Motor neuron (in vitro differentiated cells): ENCODE measurements around the gene RAD51B. TPM values are rescaled to one million over a fixed set of nuclear protein-coding genes. Genes with fewer than 3 reads are reported as not detected.
A peak's percentile ranks its signal among the peaks of the same experiment; 100 is the strongest.
"Not testable (repeated sequence)": the region's sequence is repeated elsewhere in the genome, so short reads cannot be mapped to it uniquely, and the experiment has no call there.

Experiments used
- ATAC-seq, 8 experiments: fragments of 200-7000 bp; cut with Tn5 transposase; replicated peaks in 6 of 8; 2 replicates each; pipeline ENCODE4 v1.8.0; 2021; ENCODE audit warnings: mild to moderate bottlenecking in 8 of 8, moderate library complexity in 8 of 8
- H3K27ac ChIP-seq, 2 donors: fragments of 250-450 bp; sonication (Bioruptor Pico); 2 replicates each; pipeline ENCODE4 v1.9.0; 2021; ENCODE audit warnings: antibody characterized with exemption in 2 of 2, mild to moderate bottlenecking in 2 of 2, moderate library complexity in 1 of 2
- H3K4me1 ChIP-seq, 2 donors: fragments of 250-450 bp; sonication (Bioruptor Pico); replicated peaks in 1 of 2; 2 replicates each; pipeline ENCODE4 v1.6.1; 2021; ENCODE audit warnings: antibody characterized with exemption in 2 of 2, mild to moderate bottlenecking in 2 of 2, moderate library complexity in 1 of 2
- H3K4me3 ChIP-seq, 5 donors: fragments of 250-450 bp; sonication (Bioruptor Pico); 2 replicates each; pipeline ENCODE4 v1.9.0; 2021; ENCODE audit warnings: antibody characterized with exemption in 5 of 5, mild to moderate bottlenecking in 5 of 5, moderate library complexity in 4 of 5
- WGBS, 10 experiments: fragments of 450-650 bp; shearing (Covaris generic); methylation state at CpG; one replicate each; pipeline ENCODE4 v1.0.0; 2022; 5-methylcytosine and 5-hydroxymethylcytosine counted together
- in situ Hi-C, 9 experiments: fragments of 400-800 bp; cut with MboI; loops; one replicate each; pipeline ENCODE4 v1.15.0; 2021; ENCODE audit warnings: low sequenced_read_pairs in 9 of 9, low pct_unique_long_range_greater_than_20kb in 2 of 9; ENCODE audit not compliant: unreplicated experiment in 9 of 9
- total RNA-seq, 8 experiments: library from RNA; unstranded; fragments of 300-600 nt; gene quantifications; 2 replicates each; pipeline versions ENCODE4 v1.2.3 to v1.2.4, GENCODE V29; 2022

Gene RAD51B
- total RNA-seq, 8 experiments from 2014 or later: 5.4 to 37.7 (median 11.0) TPM

- in situ Hi-C loops: no loop called here
- no peak overlapping the region for H3K4me3 ChIP-seq
- WGBS, 10 experiments: 88 to 100% (median 100%) methylated on average over 1 of the region's 2 CpGs; no CpG with 5 or more reads in 5 of the 10 experiments
- ATAC-seq: no peak
- no peak overlapping the region for H3K27ac ChIP-seq
- H3K4me1 ChIP-seq: peaks cover 12 to 28% of the 10 kb centered on the region in 2 donors
Observed at GRCh38 chr14:68291820-68292219, 472.2 kb downstream of the RAD51B start.

DNA sequence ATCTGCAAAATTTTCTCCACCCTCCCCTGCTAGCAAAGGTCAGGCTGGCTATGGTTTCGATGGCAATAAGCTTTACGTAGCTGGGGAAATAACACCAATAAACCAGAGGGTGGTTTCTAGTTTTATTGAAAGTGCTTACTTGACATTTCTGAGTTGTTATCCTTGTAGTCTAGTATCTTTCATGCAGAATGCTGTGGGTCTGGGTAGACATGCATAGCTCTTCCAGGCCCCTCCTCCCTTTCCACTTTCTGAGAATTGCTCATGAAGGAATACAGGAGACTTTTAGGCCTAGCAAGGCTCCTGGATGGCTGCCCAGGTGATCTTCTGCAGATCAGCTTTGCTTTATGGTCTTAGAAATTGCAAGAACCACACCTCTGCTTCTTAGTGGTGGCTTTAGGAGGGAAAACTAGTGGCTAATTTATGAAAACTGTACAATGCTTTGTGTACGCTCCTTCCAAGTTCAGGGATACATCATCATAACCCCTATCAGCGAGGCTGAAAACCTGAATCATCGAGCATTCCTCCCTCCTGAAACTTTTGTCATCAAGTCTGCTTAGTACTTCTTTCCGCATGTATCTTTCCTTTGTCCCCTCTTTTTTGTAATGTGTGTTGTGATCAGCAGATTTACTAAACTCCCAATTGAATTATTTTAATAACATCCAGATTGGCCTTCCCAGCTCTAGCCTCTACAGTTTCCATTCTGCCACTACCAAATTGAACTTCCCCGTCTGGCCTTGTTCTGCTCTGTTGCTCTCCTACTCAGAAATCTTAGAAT, 473.0 kb downstream of the RAD51B start:
- Histone ChIP-seq H3K27ac (no peak overlapping the region), H3K4me3 (no peak overlapping the region), H3K4me1 (peaks cover 12 to 28% of the 10 kb centered on the region in 2 donors)
- in situ Hi-C loops: no loop called here
- WGBS, 10 experiments: 70 to 100% (median 91%) methylated on average over 1 to 7 of the region's 7 CpGs
- ATAC-seq: no peak

DNA sequence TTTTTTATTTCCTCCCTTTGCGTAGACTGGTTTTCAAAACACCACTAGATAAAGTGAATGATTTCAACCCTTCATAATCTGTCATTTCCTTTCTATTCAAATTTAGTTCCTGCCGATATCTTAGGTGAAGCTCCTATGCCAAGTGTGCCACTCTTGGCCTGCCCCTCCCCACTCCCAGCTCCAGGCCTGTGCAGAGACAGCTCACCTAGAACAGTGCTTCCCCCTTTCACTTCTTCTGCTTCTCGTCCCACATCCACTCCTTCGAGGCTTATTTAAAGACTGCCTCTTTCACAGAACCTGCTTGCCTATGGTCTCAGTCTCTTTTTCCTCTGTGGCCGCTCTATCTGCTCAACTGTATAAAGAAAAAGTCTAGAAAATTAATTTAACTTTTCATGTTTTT, 473.8 kb downstream of the RAD51B start:
- Histone ChIP-seq H3K4me3 (no peak overlapping the region), H3K4me1 (peaks cover 12 to 28% of the 10 kb centered on the region in 2 donors), H3K27ac (no peak overlapping the region)
- in situ Hi-C loops: no loop called here
- ATAC-seq: no peak
- 61 to 100% (median 79%) methylated on average over 1 to 5 of the region's 5 CpGs for whole genome bisulfite sequencing, 10 experiments

DNA sequence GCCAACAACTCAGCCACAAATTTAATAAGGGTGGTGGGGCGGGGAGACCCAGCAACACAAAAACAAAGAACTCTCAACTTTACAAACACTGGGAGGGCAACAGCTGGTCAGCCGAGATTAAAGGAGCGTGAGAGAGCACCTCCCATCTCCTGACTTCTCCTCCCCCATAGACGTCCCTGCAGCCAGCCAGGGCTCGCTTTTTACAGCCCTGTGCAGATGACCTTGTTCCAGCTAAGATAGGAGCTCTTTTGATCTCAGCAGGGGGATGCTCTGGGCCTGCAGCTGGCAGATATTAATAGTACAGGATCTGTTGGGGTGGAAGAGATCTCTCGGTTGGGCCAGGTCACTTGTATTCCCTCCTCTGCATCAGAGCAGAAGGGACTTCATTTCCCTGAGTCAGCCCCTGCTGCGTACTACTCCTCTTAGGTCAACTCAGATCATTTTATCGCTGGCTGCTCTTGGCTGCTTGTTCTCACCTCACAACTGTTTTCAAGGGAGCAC, 475.8 kb downstream of the RAD51B start:
- in situ Hi-C loops: no loop called here
- Histone ChIP-seq H3K27ac (no peak overlapping the region), H3K4me3 (no peak overlapping the region), H3K4me1 (peaks cover 5 to 22% of the 10 kb centered on the region in 2 donors)
- ATAC-seq: peak in 4 of 8 experiments; percentile 54 to 80 (median 73)
- WGBS, 10 experiments: 13 to 100% (median 62%) methylated on average over 1 to 6 of the region's 8 CpGs

GRCh38 chr14:68297039-68297438, 477.5 kb downstream of the RAD51B start:
- H3K4me3 ChIP-seq: no peak overlapping the region
- no peak for ATAC-seq
- no peak overlapping the region for H3K27ac ChIP-seq
- in situ Hi-C loops: no loop called here
- 30 to 100% (median 80%) methylated on average over 1 to 4 of the region's 4 CpGs for WGBS, 10 experiments
- peaks cover 5 to 28% of the 10 kb centered on the region in 2 donors for H3K4me1 ChIP-seq

DNA sequence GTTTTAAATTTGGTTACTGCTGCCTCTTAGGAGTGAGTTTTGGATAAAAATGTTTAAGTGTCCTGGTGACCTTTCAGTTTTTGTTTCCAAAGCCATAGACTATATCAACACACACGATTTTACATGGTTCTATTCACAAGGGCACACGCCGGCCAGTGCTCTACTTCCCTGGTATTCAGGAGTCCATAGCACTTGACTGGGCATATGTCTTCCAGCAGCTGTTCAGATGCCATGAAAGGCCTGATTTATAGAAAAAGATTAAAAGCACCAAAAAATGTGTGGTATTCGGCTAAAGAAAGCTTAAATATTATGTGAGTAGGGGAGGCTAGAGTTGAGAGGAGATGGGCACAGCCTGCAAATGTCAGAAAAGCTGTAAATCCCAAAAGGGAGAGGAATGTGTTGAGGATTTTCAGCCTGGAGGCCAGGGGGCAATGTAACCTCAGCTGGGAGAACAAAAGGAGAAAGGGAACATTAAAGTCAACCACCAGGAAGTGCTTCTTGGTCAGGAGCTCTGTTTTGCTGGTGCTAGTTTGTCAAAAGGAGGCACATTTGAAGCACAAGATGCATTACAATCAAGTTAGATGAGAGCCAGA, 478.4 kb downstream of the RAD51B start:
- Histone ChIP-seq H3K4me1 (peaks cover 5 to 28% of the 10 kb centered on the region in 2 donors), H3K4me3 (no peak overlapping the region), H3K27ac (no peak overlapping the region)
- WGBS, 10 experiments: 50 to 95% (median 81%) methylated on average over 1 to 4 of the region's 4 CpGs; no CpG with 5 or more reads in 1 of the 10 experiments
- in situ Hi-C loops: no loop called here
- ATAC-seq: peak in 1 of 8 experiments; percentile 29

DNA sequence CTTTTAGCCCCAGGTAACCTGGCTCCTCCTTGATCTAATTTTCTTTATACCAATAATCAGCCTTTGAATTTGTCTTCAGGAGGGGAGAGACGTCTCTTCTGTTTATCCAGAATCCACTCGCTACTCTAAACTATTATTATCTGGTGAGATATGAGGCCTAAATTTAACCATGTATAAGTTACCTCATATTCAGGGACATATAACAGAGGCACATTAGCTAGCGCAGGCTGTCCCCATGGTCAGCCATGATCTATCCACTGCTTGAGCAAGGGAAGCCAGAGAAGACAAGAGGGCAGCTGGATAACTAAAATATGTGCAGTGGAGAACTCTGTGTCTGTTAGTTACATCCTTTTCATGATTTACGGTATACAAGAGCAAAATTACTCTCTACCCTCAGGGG, 481.0 kb downstream of the RAD51B start:
- Histone ChIP-seq H3K27ac (peak overlapping the region in 1 of 2 donors; percentile 13), H3K4me3 (no peak overlapping the region), H3K4me1 (peaks cover 0 to 9% of the 10 kb centered on the region in 2 donors)
- in situ Hi-C loops: no loop called here
- WGBS, 10 experiments: 80 to 100% (median 89%) methylated on average over 1 to 4 of the region's 4 CpGs; no CpG with 5 or more reads in 2 of the 10 experiments
- peak in 1 of 8 experiments; percentile 15 for ATAC-seq

- Histone ChIP-seq H3K4me1 (peaks cover 0 to 8% of the 10 kb centered on the region in 2 donors), H3K4me3 (no peak overlapping the region), H3K27ac (no peak overlapping the region)
- no peak for ATAC-seq
- in situ Hi-C loops: no loop called here
- WGBS, 10 experiments: 71 to 100% (median 94%) methylated on average over 1 of the region's 1 CpG; no CpG with 5 or more reads in 4 of the 10 experiments
Observed at GRCh38 chr14:68301219-68301618, 481.6 kb downstream of the RAD51B start.

GRCh38 chr14:68302938-68303337, 483.4 kb downstream of the RAD51B start:
- H3K4me3 ChIP-seq, H3K27ac ChIP-seq, ATAC-seq, in situ Hi-C loops: not testable (repeated sequence)
- WGBS, 10 experiments: 70 to 100% (median 100%) methylated on average over 1 to 2 of the region's 2 CpGs; no CpG with 5 or more reads in 1 of the 10 experiments
- H3K4me1 ChIP-seq: peaks cover 5 to 20% of the 10 kb centered on the region in 2 donors

DNA sequence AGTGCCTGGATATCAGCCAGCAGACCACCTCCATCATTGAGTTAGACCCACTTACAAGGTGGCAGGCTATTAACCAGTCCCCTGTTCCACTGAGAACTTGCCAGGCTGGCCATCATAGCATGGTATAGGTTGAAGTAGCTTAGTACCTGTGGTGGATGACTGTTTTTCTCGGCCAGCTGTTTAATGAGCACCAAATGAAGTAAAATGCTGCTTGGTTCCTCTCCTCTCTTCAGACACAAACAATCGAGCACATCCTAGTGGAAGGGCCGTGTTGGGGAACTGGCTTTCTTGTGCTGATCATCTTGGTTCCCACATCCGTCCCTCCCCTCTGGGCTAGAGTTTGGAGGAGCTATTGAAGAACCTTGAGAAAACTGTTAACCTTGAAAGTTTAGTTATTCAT, 486.2 kb downstream of the RAD51B start:
- H3K4me1 ChIP-seq: peaks cover 11 to 23% of the 10 kb centered on the region in 2 donors
- H3K4me3 ChIP-seq: no peak overlapping the region
- 80 to 100% (median 95%) methylated on average over 2 to 4 of the region's 4 CpGs; no CpG with 5 or more reads in 2 of the 10 experiments for WGBS, 10 experiments
- in situ Hi-C loops: no loop called here
- no peak for ATAC-seq
- no peak overlapping the region for H3K27ac ChIP-seq

GRCh38 chr14:68306265-68306933, 486.8 kb downstream of the RAD51B start:
- Histone ChIP-seq H3K27ac (no peak overlapping the region), H3K4me3 (no peak overlapping the region), H3K4me1 (peaks cover 11 to 20% of the 10 kb centered on the region in 2 donors)
- in situ Hi-C loops: no loop called here
- ATAC-seq: peak in 1 of 8 experiments; percentile 17
- 80 to 100% (median 92%) methylated on average over 1 to 4 of the region's 4 CpGs; no CpG with 5 or more reads in 2 of the 10 experiments for WGBS, 10 experiments

DNA sequence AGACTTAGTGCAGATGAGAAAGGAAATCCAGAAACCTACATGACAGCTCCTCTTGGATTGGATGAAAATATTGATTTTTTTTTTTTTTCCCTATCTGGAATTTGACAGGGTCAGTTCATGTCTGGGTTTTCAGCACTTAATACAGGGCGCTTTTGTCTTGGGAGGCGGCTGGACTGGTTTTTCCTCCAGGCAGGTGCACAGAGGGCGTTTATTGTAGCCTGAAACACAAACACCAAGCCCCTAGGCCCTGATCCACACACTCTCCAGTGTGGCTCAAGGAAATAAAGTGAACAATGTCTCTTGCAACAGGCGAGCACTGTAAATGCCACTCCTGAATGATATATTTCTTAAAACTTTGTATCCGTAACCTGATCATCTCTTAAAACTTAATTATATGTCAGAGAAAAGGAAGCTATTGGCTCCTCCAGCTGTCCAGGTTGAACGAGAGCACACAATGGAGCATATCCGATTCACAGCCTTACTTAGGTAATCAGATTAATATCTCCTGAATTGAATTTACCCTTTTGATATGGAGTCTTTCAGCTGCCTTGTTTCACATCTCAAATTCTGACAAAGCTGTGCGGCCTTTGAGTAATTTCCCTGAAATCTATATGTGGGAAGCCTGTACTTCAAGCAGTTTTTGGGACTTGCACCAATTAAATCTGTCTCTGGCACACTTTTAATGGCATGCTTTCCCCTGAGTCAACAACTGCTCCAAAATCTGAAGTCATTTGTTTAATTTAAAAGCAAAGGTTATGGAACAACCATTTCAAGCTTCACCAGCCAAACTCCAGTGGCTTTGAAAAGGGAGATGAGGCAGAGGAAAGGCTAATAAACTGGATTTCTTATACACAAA, 487.6 kb downstream of the RAD51B start:
- WGBS, 10 experiments: 72 to 100% (median 95%) methylated on average over 1 to 8 of the region's 8 CpGs; no CpG with 5 or more reads in 1 of the 10 experiments
- Histone ChIP-seq H3K4me1 (peaks cover 11 to 20% of the 10 kb centered on the region in 2 donors), H3K27ac (no peak overlapping the region), H3K4me3 (no peak overlapping the region)
- no peak for ATAC-seq
- in situ Hi-C loops: no loop called here
